ENCODE data around the gene COX20.
"Not testable (repeated sequence)": the region's sequence is repeated elsewhere in the genome, so short reads cannot be mapped to it uniquely, and the experiment has no call there.

Gene COX20, protein sequence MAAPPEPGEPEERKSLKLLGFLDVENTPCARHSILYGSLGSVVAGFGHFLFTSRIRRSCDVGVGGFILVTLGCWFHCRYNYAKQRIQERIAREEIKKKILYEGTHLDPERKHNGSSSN

DNA sequence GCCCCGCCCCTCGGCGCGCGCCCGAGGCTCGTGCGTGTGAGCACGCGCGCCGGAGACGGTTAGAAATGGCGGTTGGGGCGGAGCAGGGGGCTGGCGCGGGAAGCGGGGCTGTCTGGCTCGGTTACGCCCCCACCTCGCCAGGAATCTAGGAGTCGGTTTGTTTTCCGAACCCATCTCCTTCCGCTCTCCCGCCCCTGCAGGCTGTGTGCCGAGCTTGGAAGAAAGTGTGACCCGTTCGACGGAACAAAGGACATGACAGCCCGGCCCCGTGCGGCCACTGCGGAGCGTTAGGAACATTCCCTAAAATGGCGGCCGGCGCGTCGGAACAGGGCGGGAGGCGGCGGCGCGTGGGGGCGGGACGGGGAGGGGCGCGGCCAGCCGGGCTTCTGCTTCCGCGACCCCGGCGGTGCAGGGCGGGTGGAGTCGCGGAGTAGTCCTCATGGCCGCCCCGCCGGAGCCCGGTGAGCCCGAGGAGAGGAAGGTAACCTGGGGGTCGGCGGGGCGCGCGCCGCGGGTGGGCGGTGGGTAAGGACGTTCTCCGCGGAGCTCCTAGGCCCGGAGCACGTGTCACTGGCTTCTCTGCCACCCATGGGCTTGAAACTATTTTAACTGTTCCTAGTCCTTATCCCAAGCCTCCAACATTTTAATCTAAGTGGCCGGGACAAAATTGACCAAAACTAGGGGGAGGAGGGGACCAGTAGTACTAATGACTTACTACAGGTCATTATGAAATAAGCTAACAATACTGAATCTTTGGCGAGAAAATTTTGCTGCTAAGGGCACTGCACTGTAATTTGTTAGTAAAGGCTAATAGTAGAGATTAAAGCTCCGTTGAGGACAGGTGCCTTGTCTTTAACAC lies at the start of gene COX20:
TSS of gene COX20 (plus strand) at position 383 of the 859 bp plus-strand sequence. CDS start at position 440, 57 bp downstream.
- peak; percentile 86 to 98 (median 92) for DNase-seq

DNA sequence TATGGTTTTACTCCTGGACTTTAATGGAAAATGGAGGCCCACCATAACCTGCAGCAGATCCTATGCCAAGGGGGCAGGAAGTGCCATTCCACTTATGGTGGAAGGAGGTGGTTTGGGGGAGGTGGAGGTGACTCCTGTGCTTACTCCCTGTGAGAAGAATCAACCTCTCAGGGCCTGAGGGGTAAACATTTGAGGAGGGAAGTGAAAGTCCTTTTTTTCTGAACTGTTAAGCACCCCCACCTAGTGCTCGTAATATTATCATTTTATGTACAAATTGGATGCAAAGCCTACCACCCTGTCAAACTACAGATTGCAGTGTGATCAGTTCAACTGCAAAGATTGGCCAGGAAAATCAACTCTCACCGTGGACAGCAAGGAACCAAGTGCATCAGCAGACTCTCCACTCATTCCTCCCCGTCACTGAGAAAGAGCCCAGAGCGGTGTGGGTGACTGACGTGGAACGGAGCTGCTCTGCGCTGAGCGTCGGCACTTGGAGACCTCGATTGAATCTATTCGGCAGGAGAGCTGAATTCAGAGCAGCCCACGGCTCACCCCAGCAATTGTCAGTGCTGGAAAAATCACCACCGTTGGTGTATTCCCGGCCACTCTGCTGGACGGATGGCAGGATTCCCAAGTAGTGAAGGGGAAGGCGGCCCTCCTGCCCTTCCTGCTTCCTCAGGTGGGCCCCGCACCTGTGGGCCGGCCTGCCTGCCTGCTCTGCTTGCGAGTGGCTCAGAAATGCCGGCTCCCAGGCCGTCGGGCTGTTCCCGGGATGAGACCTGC lies 46.8 kb upstream of the COX20 start:
- DNase-seq, result no peak

DNA sequence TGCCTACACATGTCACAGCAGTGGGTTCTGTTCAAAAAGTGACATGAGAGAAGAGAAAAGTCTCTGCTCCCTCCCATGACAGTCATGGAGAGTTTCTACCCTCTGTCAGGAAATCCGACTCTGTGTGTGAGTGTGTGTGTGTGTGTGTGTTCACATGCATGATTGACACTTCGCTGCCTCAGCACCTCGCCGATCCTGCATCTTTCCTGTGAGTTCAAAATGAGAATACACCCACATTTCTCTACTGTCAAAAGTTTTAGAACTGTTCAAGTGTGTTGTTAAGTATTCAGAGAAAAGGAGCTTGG lies 46.2 kb upstream of the COX20 start:
- DNase-seq, result no peak

DNA sequence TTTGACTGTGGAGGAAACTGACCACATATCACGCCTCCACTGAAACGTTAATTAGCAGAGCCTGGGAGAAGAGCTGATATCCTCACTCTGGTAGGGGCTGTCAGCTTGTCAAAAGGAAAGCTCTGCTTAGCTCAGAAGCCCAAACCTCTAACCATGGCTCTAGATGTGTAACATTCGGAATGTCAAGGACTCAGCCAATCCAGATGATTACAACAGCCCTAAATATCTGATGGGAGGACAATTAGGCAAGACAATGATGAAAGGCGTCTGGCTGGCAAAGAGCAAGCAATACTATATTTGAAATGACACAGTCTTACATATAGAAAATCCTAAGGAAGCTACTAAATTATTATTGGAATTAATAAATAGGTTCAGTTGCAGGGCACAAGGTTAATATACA lies 45.7 kb upstream of the COX20 start:
- no peak for DNase-seq

DNA sequence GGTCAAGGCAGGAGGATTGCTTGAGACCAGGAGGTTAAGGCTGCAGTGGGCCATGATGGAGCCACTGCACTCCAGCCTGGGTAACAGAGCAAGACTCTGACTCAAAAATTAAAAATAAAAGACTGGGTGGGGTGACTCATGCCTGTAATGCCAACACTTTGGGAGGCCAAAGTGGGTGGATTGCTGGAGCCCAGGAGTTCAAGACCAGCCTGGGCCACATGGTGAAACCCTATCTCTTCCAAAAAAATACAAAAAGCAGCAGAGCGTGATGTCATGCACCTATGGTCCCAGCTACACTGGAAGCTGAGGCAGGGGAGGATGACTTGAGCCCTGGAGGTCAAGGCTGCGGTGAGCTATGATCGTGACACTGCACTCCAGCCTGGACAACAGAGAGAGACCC lies 44.4 kb upstream of the COX20 start:
- DNase-seq, result no peak

DNA sequence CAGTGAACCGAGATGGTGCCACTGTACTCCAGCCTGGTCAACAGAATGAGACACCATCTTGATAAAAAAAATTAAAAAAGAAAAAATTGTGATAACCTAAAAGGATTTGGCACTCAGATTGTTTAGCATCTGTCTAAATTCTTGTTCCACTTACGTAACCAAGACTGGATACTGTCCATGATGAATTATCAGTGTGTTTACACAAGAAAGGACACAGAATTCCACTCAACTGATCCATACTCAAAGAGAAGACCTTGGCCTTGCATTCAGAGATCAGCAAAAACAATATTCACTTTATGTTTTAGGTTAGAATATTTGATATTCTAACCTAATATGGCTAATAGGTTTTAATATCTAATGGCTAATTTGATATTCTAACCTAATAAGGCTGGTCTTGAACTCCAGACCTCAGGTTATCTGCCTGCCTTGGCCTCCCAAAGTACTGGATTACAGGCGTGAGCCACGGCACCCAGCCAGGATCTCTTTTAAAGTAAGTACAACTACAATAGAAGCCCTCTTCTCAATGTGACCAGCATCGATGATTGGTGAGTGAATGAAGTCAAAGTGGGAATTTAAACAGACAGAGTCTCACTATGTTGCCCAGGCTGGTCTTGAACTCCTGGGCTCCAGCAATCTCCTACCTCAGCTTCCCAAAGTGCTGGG lies 43.1 kb upstream of the COX20 start:
- DNase-seq, result no peak

DNA sequence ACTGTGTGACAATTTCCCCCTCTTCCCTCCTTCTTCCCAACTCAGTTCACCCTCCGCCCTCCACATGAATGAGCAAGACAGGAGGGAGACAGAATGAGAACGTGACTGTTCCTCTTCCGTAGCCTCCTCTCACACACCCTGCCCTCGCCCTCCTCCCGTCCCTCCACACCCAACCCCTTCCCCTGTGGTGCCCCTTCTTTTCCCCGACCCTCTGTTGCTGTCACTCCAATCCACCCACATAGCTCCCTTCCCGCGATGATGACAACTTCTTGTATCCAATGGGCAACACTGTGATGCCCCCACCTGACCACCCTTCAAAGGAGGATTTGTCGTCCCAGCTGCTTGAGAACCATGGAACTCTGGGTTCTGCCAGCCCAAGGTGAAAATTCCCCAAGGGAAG lies 41.4 kb upstream of the COX20 start:
- DNase-seq, result no peak

DNA sequence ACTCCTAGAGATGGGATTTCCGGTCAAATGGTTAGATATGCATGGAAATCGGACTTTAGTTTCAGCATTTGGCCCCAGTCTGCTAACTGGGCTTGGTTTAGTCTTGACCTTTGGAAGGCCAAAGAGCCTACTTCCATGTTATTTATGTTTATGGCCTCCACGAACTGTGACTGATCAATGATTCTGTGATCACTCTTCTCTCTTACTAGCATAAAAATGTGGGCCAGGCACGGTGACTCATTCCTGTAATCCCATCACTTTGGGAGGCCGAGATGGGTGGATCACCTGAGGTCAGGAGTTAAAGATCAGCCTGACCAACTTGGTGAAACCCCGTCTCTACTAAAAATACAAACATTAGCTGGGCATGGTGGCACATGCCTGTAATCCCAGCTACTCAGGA lies 40.9 kb upstream of the COX20 start:
- DNase-seq, result not testable (repeated sequence)

DNA sequence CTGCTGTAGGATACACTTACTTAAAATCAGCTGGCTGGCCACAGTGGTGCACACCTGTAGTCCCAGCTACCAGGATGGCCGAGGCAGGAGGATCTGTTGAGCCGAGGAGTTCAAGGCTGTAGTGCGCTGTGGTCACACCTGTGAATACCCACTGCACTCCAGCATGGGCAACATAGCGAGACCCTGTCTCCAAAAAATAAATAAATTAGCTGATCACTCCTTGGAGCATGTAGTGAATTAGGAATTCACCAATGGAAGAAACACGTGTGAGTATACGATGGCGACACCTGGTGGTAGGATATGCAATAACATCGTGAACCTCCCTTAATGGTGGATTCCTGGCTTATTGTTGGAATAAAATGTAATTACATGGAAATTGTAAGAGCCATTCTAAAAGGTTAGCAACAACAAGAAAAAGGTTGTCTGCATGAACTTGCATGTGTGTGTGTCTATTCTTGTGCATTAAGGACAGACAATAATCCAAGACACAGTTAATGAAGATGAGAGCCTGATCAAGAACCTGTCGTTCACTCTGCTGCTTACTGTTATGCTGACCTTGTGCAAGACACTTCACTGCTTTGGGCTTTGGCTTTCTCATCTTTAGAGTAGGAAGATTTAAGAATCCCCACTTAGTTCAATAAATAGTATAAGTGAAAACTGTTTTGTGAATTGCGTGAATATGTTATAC lies 38.6 kb upstream of the COX20 start:
- DNase-seq, result peak in 9 of 14 donors; percentile 3 to 45 (median 14)

DNA sequence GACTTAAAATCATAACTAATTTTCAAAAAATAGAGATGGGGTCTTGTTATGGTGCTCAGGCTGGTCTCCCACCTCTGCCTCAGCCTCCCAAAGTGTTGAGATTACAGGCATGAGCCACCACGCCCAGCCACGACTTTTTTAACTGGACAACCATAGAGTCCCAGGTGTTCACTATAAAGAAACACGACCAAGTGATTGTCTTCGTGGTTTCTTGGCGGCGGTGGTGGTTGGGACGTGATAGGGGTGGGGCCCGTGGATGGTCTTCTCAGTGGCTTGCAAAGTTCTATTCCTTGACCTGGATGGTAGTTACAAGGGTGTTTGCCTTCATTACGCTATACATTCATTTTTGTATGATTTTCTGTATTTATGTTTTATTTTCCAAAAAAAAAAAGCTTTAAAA lies 34.6 kb upstream of the COX20 start:
- no peak for DNase-seq

DNA sequence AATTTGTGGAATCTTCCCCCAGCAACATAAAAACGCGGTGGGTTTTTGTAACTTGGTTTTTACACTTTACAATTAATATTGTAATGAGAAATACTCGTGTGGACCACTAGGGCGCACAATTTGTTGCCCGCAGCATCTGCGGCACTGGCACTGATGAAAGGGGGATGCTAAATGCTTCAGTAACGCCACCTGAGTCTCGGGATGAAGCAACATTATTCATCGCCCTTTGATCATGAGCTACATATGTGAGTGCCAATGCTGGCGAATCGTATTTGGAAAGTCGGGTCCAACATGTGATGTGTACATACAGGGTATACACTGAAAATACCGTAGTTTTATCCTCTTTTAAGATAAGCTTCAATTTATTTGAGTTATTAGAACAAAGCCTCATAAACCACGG lies 34.2 kb upstream of the COX20 start:
- DNase-seq, result peak in 3 of 14 donors; percentile 1 to 6 (median 2)

DNA sequence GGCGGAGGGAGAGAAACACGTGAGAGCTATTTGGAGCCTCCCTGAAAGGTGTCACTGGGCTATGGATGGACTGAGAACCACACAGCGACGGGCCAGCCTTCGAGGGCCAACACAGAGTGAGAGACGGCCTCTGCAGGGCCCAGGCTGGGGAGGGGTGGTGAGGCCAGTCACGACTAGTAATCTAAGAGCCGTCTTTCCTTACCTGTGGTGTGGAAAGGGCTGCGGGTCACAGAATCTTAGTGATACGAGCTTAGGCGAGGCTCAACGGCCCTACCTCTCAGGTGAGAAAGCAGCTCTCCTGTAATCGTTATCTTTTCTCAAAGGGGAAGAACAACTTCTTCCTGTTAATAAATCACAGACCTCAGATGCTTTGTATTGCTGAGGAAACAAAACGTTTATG lies 33.4 kb upstream of the COX20 start:
- no peak for DNase-seq

DNA sequence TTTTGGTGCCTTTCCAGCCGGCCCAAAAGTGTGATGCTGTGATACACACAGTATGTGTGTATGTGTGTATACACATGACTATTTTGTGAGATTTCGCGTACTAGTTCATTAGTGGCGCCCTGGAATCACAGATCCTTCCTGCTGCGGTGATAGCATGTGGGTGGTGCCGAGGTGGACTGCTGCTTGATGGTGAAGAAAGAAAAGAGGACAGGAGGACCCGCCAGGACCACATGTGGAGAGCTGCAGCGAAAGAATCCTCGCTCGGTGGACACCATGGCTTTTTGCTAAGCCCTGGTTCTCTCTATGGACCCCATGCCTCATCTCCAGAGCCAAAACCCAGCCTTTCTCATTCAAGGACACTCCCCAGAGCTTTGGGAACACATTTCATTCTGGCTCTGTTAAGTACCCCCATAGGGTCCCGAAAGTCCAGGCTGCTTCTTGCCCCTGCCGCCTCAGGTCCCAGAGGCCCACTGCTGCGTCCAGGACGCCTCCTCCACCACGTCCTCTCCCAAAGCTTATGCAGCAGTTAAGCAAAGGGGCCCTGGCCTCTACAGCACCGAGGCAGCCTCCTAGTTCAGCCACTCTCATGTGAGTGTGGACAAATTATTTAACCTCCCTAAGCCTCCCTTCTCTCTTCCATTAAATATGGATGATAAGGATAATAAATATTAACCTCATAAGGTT lies 32.8 kb upstream of the COX20 start:
- no peak for DNase-seq

DNA sequence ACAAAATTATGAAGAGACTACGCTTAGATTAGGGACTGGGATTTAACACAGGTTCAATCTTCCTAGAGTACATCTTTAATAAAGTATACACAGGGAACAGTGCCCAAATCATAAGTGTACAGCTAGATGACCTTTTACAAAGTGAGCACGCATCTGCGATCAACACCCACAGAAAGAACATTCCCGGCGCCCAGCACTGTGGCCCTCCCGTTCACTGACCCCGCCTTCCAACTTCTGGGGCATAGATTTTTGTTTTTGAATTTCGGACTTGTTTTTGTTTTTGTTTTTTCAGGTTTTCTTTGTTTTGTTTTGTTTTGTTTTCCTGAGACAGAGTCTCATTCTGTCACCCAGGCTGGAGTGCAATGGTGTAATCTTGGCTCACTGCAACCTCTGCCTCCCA lies 30.6 kb upstream of the COX20 start:
- DNase-seq, result no peak

DNA sequence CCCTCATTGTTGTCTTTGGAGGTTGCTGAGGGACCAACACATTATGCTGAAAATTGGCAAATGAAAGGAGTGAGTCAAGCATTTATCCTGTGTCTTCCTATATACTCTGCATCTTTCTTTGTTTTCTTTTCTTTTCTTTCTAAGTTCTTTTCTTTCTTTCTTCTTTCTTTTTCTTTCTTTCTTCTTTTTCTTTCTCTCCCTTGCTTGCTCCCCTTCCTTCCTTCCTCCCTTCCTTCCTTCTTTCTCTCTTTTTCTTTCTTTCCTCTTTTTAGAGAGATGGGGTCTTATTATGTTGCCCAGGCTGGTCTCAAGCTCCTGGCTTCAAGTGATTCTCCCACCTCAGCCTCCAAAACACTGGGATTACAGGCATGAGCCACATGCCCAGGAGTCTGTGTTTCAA lies 28.3 kb upstream of the COX20 start:
- DNase-seq, result no peak

DNA sequence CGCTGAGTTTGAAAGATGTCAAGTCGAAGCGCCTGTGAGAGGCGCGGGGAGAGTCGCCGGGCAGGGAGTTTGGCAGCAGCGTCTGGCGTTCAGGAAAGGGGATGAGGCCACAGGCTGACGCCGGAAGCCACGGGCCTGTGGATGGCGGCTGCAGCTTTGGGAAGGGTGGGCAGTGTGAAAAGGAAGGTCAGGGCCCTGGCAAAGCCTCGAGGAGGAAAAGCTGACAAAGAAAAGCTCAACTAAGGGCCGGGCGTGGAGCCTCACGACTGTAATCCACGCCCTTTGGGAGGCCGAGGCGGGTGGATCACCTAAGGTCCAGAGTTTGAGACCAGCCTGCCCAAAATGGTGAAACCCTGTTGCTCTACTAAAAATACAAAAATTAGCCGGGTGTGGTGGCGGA lies 25.2 kb upstream of the COX20 start:
- no peak for DNase-seq

DNA sequence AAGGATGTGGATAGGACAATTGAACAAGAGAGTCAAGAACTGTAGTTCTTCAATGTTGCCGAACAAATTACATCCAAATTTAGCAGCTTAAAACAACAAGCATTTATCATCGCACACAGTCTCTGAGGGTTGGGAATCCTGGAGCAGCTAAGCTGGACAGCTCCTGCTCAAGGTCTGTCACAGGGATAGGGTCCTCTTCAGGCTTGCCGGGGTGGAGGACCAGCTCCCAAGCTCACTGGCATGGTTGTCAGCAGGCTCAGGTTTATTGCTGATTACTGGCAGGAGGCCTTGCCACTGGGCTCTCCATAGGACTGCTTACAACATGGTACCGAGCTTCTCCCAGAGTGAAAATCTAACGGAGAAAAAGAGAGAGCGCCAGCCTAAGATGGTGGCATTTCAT lies 22.1 kb upstream of the COX20 start:
- no peak for DNase-seq

DNA sequence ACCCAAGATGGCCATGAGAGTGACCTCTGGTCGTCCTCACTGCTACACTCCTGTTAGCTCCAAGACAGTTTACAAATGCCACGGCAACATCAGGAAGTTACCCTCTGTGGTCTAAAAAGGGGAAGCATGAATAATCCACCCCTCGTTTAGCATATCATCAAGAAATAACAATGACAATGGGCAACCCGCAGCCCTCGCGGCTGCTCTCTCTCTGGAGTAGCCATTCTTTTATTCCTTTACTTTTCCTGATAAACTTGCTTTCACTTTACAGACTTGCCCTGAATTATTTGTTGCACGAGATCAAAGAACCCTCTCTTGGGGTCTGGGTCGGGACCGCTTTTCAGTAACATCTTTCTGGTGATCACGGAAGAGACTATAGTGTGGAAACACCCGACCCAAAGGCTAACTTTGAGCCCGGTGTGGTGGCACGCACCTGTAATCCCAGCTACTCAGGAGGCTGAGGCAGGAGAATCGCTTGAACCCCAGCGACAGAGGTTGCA lies 19.8 kb upstream of the COX20 start:
- DNase-seq, result no peak

DNA sequence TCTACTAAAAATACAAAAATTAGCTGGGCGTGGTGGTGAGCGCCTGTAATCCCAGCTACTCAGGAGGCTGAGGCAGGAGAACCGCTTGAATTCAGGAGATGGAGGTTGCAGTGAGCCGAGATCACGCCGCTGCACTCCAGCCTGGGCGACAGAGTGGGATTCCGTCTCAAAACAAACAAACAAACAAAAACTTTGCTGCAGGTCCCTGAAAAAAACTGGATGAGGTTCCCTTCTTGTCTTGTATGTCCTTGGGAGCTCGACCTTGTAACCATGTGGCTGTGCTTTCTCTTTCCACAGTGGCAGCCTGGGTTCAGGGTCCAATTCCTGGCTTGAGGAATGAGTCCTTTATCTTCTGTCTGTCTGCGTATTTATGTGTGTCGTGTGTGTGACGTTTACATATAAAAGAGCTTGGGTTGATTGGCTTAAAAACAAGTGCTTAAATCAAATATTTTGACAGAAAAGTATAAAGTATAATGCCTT lies 18.0 kb upstream of the COX20 start:
- no peak for DNase-seq

DNA sequence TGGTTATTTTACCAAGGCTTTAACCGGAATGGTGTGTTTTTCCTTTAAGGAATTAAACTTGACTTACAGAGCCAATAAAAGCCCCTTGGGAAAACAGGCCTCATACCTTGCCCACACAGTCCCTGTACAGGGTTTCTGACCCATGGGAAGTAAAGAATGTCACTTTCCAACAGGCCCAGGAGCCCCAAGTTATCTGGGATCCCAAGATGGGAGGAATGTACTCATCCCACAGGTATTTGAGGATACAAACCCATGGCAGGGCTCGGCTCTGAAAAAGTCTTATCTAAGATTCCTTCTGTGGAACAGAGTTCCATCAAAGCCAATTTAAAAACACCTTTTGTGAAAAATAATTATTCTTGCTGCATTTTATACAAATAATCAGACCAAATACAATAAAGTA lies 15.3 kb upstream of the COX20 start:
- DNase-seq, result no peak

DNA sequence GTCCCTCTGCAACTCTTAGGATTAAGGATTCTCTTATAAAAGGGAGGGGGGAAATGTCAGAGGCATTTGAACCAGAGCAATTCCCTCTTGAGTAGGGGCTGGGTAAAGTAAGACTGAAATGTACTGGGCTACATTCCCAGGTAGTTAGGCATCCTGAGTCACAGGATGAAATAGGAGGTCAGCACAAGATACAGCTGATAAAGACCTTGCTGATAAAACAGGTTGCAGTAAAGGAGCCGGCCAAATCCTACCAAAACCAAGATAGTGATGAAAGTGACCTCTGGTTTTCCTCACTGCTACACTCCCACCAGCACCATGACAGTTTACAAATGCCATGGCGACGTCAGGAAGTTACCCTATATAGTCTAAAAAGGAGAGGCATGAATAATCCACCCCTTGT lies 14.3 kb upstream of the COX20 start:
- no peak for DNase-seq

DNA sequence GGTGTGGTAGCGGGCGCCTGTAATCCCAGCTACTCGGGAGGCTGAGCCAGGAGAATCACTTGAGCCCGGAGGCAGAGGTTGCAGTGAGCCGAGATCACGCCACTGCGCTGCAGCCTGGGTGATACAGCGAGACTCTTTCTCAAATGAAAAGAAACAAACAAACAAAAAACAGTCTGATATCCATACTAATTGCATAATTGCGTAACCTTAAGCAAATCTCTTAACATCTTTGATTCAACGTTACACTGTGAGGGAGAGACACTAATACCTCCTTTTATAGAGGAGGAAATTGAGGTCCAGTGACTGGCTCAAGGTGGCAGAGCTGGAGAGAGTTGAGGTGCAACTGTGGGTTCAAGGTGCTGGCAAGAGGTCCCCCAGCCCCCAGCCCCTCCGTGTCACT lies 12.6 kb upstream of the COX20 start:
- DNase-seq, result no peak
